Epithelial cell of esophagus (primary cell): Measurements from ENCODE around the gene SMOC2.
A peak's percentile ranks its signal among the peaks of the same experiment; 100 is the strongest.

ENCODE experiments used
- DNase-seq: peaks from one replicate; pipeline ENCODE4 v3.0.0; 2010; ENCODE audit warnings: low read depth
- H3K4me3 ChIP-seq: 2 replicates; pipeline ENCODE4 v1.5.1; 2011; ENCODE audit warnings: mild to moderate bottlenecking, low read length, control low read depth
- TF ChIP-seq, protein P1 (sequence below): IDR thresholded peaks from 2 replicates; pipeline ENCODE4 v1.5.1; 2011; ENCODE audit warnings: low read depth, mild to moderate bottlenecking, low read length, control low read depth, inconsistent platforms; ENCODE audit not compliant: insufficient read depth; ENCODE audit errors: missing control alignments

The SMOC2 gene

DNA sequence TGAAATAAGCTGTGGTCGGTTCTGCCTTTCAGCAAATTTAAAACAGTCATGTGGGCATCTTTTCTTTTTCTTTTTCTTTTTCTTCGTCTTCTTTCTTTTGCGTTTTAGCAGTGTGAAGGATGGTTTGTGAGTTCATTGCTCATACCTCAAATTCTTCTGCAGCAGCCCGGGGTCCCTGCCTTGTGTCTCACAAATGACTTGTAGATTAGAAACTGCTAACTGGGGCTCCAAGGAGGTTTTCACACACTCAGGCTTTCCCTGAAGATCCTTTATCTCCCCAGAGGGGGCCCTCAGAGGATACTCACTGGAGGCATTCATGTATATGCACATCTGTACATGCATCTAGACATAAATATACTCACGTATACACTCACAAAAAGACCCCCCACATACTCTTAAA, 1.7 kb downstream of the SMOC2 start:
- TF ChIP-seq, protein P1, sequence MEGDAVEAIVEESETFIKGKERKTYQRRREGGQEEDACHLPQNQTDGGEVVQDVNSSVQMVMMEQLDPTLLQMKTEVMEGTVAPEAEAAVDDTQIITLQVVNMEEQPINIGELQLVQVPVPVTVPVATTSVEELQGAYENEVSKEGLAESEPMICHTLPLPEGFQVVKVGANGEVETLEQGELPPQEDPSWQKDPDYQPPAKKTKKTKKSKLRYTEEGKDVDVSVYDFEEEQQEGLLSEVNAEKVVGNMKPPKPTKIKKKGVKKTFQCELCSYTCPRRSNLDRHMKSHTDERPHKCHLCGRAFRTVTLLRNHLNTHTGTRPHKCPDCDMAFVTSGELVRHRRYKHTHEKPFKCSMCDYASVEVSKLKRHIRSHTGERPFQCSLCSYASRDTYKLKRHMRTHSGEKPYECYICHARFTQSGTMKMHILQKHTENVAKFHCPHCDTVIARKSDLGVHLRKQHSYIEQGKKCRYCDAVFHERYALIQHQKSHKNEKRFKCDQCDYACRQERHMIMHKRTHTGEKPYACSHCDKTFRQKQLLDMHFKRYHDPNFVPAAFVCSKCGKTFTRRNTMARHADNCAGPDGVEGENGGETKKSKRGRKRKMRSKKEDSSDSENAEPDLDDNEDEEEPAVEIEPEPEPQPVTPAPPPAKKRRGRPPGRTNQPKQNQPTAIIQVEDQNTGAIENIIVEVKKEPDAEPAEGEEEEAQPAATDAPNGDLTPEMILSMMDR = no peak
- no peak overlapping the region for H3K4me3 ChIP-seq
- DNase-seq = no peak

DNA sequence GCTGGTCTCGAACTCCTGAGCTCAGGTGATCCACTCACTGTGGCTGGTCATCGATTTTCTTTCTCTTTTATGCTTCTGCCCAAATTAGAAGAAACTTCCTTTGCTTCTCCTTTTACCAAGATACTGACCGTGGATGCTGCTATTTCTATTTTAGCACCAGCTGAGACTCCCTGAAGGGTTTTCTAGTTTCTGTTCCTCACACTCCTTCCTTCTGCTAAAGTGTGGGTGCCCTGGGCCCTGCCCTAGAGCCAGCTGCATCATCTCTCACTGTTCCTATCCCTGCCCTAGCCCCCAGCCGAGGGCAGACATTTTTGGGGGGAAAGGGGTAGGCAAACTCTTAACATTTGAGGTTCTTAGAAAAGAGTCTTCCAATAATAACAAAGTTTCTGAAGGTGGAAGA, 6.3 kb downstream of the SMOC2 start:
- no peak for DNase-seq
- TF ChIP-seq, protein P1 = no peak
- H3K4me3 ChIP-seq = no peak overlapping the region

DNA sequence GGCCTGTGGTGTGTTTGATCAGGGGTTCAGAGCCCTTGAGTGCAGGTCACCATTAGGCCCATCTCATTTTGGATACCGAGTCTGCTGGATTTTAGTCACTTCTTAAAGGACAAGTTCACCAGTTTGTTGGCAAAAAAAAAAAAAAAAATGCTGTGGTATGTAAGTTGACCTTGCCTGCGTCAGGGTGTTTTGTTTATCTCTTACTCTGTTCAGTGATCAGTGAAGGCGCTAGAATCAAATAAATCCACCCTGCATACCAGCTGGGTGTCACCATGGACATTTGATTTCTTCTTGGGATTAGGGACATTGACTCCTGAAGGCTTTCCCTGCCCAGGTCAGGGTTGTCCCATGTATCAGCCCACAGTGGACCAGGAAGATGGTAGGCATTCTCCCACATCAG, 6.7 kb downstream of the SMOC2 start:
- H3K4me3 ChIP-seq = no peak overlapping the region
- DNase-seq = no peak
- TF ChIP-seq, protein P1 = no peak

DNA sequence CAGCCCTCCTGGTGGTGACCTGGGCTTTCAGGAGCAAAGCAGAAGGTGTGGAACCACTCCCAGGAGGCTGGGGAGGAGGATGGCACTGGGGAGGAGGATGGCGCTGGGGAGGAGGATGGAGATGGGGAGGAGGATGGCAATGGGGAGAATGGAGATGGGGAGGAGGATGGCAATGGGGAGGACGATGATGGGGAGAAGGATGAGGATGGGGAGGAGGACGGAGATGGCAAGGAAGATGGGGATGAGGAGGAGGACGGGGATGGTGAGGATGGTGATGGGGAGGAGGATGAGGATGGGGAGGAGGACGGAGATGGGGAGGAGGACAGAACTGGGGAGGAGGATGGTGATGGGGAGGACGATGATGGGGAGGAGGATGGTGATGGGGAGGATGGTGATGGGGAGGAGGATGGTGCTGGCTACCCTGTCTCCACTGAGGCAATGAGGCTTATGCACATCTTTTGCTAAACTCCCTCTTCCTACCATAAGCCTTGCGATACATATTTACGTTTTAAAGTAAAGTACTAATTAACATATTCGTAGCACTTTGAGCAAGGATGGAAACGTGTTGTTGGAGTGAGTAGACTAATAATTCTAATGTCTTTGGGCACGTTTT, 7.4 kb downstream of the SMOC2 start:
- TF ChIP-seq, protein P1 = no peak
- no peak for DNase-seq
- H3K4me3 ChIP-seq = no peak overlapping the region

DNA sequence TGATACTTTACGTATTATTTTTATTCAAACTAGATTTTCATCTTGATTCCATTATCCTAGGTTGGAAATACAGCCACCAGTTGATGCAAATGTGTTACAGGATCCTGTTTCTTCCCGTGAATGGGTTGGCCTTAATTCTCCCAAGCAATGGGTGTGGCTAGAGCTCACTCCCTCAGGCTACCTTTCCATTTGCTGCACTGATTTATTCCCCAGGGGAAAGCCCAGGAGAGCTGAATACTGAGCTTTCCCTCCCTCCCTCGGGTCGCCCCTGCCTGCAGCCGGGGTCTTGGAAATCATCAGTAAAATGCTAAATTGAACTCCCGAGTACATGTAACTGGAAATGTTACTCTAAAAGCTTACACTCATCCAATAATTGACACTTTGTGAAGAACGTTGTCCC, 9.9 kb downstream of the SMOC2 start:
- TF ChIP-seq, protein P1 = no peak
- no peak for DNase-seq
- H3K4me3 ChIP-seq = no peak overlapping the region

DNA sequence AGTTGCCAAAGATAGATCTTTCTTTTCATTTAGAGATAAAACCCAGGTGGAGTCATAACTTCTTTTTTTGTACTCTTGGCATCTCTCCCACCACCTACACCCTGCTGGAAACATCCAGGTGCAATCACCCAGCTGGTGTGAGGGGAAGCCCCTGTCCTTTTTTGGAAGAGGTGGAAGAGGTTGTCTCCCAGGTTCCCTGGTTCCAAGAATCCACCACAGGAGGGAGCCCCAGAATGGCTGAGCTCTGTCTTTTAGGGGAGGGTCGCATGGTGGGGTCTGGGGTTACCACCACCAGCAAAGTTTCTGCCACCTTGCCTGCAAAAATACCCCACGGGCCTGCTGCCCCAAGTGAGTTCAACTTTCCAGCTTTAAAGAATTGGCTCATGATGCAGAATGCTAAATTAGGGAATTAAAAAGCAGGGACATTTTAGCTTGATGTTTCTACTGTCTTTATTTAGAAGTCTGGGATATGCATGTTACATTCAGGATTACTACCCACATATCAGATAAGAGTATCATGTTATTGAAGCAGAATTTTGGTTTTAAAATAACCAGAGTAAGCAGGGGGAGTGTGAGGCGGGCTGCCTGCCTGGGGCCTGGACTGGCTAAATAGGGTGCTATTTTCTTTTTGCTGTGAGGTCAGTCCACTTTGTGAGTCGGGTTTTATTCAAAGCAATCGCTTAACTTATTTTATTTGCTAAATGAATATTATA, 11.0 kb downstream of the SMOC2 start:
- TF ChIP-seq, protein P1 = peak; percentile 24
- H3K4me3 ChIP-seq = no peak overlapping the region
- DNase-seq = no peak
